Loucy (cell line): ENCODE data around the gene SLC30A2.

Experiments
- CTCF ChIP-seq: fragments of 200-600 bp; sonication (generic); conservative IDR thresholded peaks from 2 replicates; pipeline ENCODE4 v1.5.1; 2014; ENCODE audit warnings: mild to moderate bottlenecking, antibody characterized with exemption, low read length
- EZH2phosphoT487 ChIP-seq: fragments of 200-600 bp; IDR thresholded peaks from 2 replicates; pipeline ENCODE4 v1.6.1; 2018; ENCODE audit warnings: antibody characterized with exemption, mild to moderate bottlenecking, moderate library complexity, borderline replicate concordance

GRCh38 chr1:26089125-26089524 is 43.2 kb upstream of the SLC30A2 start:
- TF ChIP-seq CTCF = no peak
- no peak for TF ChIP-seq EZH2phosphoT487
